ENCODE measurements around the gene TIMM44. TPM values are rescaled to one million over a fixed set of nuclear protein-coding genes. Genes with fewer than 3 reads are reported as not detected.

TIMM44 gene
- total and polyA plus RNA-seq, 2 of the 8 experiments (the other 6 are each of a cell fraction or from before 2014, with no cell fraction given): 131 to 150 TPM

DNA sequence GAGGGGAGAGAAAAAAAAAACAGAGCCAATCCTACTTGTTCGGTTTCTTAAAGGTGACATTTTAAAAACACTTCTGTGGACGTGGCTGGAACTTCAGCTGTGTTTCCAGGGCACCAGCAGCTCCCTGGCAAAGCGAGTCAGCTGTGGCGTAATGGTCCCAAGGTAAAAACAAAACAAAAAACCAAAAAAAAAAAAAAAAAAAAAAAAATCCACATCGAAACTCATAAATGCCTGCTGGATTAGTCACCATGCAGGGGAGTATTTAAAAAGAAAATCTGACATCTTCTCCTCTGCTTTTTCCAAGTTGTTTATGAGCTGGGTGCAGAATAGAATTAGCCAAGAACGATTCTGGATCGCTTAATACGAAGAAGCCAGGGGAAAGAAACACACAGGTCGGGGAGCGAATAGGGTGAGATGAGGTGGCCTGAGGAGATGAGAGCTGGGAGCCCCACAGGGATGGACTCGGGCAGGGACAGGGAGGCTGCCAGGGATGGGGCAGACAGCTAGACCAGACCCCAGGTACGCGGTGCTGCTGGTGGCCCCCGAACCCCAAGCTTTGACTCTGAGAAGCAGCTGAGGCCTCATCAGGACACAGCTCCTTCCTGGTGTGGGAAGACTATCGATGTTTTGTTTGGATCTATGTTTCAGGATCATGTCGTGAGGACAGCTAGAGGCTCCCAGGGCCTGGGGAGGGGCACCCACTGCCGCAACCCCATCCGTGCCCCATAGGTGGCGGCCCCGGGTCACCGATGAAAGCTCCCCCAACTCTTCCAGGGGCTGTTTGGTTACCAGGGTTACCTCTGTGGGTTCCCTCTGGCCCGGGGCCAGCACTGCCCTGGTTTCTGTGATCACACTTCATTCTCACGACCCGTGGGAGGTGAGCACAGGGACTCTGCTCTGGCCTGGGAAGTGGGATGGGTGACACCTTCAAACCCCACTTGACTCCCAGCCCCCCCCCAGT, 14.4 kb downstream of the TIMM44 start (continued):
- TF ChIP-seq, protein P1, sequence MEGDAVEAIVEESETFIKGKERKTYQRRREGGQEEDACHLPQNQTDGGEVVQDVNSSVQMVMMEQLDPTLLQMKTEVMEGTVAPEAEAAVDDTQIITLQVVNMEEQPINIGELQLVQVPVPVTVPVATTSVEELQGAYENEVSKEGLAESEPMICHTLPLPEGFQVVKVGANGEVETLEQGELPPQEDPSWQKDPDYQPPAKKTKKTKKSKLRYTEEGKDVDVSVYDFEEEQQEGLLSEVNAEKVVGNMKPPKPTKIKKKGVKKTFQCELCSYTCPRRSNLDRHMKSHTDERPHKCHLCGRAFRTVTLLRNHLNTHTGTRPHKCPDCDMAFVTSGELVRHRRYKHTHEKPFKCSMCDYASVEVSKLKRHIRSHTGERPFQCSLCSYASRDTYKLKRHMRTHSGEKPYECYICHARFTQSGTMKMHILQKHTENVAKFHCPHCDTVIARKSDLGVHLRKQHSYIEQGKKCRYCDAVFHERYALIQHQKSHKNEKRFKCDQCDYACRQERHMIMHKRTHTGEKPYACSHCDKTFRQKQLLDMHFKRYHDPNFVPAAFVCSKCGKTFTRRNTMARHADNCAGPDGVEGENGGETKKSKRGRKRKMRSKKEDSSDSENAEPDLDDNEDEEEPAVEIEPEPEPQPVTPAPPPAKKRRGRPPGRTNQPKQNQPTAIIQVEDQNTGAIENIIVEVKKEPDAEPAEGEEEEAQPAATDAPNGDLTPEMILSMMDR (IDR thresholded peaks at IDR 0.05; ENCODE audit: control extremely low read depth in 1 of 3, insufficient read depth in 1 of 3, low read depth in 1 of 3, low read length in 3 of 3): peak; percentile 49 to 71 (median 69); a peak in 3 of 4 replicates
- TF ChIP-seq BCL11A (IDR thresholded peaks at IDR 0.05; ENCODE audit: low read depth in 2 of 2, low read length in 2 of 2): no peak
- no peak for TF ChIP-seq CREB1 (IDR thresholded peaks at IDR 0.05)
- no peak for TF ChIP-seq POU5F1 (IDR thresholded peaks at IDR 0.05; ENCODE audit: low read depth, low read length)
- no peak for TF ChIP-seq YY1 (IDR thresholded peaks at IDR 0.05; ENCODE audit: low read depth, low read length)
